ENCODE results near the gene ATP4B.

The ATP4B gene

DNA sequence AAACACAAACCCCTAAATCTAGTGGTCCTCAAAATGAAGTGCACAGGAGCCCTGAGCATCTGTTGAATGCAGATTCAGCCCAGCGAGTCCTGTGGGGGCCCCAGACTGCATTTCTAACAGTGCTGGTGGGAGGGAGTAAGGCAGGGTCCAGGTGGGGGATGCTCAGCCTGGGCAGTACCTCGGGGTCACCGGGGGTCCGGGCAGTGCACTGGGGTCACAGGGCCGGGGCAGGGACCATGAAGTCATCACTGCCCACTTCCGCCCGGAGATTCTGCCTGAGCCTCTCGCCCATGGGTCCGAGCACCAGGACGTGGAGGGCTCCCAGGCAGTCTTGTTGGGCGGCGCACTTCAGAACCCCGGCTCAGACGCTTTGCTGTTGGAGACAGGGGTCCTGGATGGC is 838 bp upstream of the ATP4B start:
- in situ Hi-C loops (cut with MboI; ENCODE audit: low pct_unique_long_range_greater_than_20kb, low sequenced_read_pairs), result no loop called here
- no peak for DNase-seq

DNA sequence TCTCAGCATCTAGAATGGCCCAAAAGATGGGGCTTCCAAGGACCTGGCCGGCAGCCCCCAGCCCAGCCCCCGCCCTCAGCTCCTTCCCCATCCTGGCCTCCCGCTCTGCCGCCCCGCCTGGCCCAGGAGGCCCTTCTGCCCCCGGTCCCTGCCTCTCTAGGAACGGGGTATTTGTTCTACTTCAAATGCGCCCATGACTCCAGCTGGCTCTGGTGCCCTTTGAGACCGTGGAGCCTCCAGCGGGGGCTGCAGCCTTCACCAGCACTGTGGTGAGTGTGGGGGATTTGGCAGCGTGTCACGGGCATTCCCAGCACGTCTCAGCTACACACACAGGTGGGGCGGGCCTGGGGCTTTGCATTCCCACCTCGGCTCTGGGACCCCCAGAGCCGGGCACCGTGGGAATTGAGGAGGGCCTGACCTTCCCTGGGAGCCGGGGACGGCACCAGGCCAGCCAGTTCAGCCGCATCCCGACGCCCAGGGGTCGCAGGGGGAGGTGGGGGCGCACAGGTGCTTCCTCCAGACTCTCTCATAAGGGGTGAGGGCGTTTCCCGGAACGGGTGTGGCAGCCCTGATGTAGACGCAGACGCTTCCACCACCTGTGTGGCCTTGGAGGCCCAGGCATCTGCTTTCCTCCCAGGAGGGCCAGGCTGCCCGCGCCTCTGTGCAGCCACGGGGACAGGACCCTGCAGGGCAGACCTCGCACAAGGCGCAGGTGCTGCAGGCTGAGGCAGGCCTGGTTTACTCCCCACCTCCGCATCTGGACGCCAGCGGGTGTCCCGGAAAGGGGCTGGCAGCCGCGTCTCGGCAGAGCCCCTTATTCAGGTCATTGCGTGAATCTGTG is 947 bp downstream of the ATP4B start:
- DNase-seq, result no peak
- in situ Hi-C loops (cut with MboI; ENCODE audit: low pct_unique_long_range_greater_than_20kb, low sequenced_read_pairs), result no loop called here

DNA sequence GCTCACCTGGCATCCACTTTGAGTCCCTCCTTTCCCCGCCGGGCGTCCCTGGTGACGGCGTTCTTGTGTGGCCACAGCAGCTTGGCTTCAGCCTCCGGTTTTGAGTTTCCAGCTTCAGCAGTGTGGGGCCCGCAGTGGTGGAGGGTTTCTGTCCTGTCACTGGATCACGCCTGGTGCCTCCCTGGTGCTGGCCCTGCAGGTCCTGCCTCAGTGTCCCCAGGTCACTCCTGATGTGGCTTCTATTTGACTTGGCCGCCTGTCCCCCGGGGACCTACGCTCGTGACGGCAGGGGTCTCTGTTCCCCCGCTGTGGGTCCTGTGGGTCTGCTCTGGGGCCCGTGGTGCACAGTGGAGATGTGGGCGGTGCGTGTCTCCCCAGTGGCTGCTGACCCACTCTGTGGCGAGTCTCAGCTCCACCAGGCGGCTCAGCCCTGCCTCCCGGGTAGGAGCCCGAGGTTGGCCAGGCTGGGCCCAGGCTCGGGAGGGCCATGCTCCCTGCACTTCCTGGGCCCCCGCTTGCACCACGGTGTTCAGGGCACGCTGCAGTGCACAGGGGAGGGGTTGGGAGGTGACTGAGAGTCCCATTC is 1.9 kb downstream of the ATP4B start:
- in situ Hi-C loops (cut with MboI; ENCODE audit: low pct_unique_long_range_greater_than_20kb, low sequenced_read_pairs), result no loop called here
- no peak for DNase-seq

DNA sequence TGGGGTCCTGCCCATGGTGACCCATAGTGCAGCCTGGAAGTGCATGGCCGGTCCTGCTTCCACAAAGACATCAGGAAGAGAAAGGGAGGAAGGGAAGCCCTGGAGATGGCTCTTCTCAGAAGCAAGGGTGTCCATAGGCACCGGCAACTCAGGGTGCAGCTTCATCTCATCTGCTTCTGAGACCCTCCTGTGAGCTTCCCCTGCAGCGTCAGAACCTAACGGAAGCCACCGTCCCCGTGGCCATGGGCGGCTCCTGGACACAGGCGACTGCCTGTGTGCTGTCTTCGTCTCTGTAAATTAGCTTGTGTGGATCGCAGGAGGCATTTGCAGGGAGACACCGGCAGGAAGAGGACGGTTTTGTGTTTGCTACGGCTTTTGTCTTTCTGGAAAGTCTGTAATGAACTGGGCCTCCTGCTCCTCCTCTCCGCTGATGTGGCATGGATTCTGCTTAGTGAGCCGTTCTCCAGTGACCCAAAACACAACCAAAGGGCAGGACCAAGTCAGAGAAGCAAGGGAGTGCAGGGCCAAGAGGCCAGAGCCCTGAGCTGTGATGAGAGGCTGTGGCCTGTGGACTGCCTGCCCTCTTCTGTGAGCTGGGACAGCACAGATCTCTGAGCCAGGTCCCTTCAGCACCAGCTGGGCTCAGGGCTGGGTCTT is 2.5 kb downstream of the ATP4B start:
- in situ Hi-C loops (cut with MboI; ENCODE audit: low pct_unique_long_range_greater_than_20kb, low sequenced_read_pairs), result no loop called here
- DNase-seq, result no peak

DNA sequence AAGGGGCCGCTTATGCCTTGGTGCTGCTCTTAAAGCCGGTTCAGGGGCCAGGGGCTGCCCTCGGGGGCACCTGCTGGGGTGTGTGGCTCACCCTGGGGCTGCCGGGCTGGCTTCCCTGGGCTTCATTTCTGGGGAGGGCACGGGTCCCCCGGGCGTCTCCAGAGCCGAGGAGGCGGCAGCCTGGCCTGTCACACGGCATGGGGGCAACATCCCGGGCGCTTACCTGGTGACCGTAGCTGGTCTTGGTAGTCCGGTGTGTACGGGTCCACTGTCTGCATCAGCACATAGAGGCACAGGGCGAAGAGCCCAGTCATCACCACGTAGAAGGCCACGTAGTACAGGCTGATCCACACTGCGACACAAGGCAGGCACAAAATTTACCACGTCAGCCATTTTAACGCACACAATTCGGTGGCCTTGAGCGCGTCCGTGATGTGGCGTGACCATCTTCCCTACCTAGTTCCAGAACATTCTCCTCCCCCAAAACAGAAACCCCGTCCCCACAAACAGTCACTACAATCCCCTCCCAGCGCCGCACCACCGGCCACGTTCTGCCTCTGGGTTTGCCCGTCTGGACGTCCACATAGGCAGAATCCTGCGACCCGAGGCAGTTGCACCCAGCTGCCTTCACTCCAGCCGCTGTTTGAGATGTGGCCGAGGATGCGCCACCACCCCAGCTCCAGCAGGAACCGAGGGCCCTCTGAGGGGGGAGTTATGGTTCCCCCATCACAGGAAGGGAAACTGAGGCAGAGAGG is 3.2 kb downstream of the ATP4B start:
- DNase-seq, result no peak
- in situ Hi-C loops (cut with MboI; ENCODE audit: low pct_unique_long_range_greater_than_20kb, low sequenced_read_pairs), result no loop called here

DNA sequence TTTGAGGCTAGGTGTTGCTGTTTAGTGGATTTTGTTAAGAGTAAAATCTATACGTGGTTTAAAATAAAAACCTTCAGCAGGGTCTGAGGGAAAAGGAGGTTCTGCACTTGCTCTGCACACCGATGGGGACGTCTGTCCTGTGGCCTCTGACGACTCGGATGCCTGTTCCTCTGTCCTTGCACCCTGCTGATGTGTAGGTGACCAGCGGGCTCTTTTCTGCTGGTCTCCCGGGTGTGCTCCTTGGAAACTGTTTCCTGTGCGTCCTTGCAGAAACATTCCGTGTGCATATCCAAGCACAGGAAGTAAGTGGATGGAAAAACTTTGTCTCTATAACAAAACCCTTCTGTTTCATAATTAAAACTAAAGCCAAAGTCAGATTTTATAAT is 3.8 kb downstream of the ATP4B start:
- in situ Hi-C loops (cut with MboI; ENCODE audit: low pct_unique_long_range_greater_than_20kb, low sequenced_read_pairs), result no loop called here
- DNase-seq, result no peak

DNA sequence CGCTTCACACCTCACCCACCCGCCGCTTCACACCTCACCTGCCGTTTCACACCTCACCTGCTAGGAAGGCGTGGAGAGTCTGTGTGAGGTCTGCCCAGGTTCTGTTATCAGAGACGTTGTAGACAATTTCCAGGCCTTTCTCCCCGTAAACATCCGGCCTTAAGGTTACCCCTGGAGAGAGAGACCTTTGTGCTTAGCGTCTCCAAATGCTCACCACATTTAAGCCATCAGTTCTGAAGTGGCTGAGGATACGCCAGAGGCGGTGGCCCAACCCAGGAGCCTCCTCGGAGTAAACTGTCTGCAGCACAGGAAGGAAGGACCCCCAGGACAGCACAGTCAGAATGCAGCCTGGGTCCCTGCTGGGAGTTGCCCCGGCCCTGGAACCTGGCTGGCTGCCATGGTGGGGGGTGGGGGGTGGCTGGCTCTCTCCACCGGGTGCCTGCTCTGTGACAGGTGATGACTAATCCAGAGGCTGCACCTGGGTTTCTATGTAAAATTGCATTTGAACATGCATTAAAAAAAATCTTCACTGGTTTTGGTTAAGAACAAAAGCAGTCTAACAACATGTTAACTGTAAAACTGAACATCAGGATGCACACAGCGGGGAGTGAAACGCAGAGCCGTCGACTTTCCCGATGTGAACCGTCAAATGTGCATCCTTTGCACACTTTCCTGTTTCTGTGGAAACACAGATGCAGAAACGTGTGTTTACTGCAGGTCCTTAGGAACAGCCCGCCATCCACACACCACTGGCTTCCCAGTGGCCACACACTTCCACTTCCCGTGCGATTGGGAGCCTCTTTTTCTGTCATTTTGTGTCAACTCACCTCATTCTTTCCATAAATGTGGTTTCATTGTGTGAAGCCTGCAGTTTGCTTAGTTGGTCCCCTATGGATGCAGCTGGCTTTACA is 4.5 kb downstream of the ATP4B start:
- no peak for DNase-seq
- in situ Hi-C loops (cut with MboI; ENCODE audit: low pct_unique_long_range_greater_than_20kb, low sequenced_read_pairs), result no loop called here

DNA sequence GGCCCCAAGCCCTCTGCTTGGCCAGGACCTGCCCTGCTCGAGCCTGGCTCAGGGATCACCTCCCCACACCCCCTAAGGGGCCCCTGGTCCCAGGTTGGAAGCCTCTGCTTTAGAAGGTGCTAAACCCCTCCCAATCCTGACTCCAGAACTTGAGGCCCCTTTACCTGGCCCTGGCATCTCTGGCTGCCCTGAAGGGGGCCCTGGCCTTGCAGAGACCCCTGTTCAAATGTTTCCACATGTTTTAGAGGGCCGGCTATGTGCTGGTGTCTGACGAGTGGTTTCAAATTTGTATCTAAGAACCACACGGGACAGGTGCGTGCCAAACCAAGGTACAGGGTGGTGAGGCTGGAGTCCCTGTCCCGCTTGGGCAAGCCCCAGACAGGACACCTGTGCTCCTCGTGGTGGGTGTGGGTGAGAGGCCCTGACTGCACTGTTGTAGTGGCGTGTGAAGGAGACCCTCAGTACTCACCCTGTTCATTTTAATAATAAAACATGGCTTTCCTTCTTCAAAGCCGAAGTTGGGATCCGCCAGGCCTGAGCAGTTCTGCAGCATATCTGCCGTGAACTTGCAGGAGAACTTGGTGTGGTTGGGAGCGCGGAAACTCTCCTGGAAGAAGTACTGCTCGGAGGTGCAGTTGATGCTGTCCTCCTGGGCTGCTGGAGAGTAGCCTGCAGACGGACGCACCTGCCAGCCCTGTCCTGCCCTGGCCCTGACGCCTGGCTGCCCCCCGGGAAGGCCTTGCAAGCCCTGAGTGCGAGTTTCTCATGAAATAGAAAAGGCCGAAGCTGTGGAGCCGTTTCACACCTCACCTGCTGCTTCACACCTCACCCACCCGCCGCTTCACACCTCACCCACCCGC is 5.4 kb downstream of the ATP4B start:
- no peak for DNase-seq
- in situ Hi-C loops (cut with MboI; ENCODE audit: low pct_unique_long_range_greater_than_20kb, low sequenced_read_pairs), result no loop called here

DNA sequence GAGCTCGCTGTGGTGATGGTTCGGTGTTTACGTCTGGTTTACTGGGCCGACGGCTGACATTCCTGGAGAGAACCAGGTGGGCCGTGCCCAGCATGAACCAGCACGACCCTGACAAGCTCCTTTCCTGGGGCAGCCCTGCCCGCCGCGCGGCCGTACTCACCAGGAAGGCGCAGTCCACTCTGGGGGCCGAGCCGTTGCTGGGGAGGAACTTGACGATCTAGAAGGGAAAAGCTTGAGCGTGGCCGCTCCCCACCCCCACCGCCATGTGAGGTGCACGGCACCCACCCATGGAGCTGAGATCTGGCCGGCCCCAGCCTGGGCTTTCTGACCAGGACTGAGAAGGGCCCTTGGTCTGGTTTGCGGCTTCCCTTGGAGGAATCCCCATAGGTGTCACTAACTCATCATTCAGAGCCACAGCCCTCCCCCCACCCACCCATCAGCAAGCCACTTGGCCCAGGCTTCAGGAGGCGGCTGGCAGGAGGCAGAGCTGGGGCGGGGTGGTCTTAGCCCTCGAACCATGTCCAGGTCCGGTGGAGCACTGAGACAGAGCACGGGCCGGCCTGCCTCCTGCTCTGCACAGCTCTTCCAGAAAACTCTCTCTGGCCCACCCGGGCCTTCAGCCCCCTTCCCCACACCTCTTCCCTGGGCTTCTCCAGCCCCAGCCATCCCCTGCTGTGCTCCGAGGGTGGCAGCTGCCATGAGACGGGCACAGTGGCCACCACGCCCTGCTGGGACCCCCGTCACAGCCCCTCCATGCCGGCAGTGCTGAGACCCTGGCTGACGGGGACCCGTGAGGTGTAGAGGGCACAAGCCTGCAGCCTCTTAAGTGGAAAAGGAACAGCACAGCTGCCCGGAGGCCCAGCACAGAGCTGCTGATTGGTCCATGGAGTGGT is 6.2 kb downstream of the ATP4B start:
- DNase-seq, result no peak
- in situ Hi-C loops (cut with MboI; ENCODE audit: low pct_unique_long_range_greater_than_20kb, low sequenced_read_pairs), result no loop called here

DNA sequence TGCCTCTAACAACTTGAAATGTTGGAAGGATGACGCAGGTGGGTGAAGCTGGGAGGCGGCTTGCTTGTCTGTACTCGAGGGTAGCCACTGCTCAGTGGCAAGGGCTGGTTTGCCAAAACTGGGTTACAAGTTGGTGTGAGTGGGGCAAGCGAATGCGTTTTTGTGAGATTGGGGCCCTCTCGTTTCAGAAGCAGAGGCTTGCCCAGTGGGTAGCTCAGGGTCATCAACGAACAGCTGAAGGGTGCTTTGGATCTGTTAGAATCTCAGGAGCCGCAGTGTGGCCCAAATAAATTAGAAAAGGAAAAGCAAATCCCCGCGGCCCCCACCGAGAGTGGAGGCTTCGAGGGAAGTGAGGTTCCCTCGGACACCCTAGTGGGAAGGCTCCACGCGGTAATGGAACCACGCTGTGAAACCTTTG is 7.3 kb downstream of the ATP4B start:
- in situ Hi-C loops (cut with MboI; ENCODE audit: low pct_unique_long_range_greater_than_20kb, low sequenced_read_pairs), result no loop called here
- no peak for DNase-seq

DNA sequence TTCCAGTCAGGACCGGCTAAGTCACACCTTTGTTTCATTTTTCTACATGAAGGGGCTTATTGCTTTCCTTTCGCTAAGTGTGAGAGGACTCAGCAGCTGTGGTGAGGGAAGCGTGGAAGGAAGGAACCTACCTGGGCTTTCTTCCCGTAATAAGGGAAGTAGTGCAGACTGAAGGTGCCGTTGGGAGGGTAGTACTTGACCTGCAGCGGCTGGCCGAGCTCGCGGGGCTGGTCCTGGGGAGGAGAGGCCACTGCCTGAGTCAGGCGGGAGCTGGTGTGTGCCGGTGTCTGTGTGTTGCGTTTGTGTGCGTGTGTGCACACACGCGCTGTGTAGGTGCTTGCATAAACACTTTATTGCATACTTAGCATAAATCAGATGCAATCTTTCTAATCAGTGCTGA is 7.7 kb downstream of the ATP4B start:
- DNase-seq, result no peak
- in situ Hi-C loops (cut with MboI; ENCODE audit: low pct_unique_long_range_greater_than_20kb, low sequenced_read_pairs), result no loop called here

DNA sequence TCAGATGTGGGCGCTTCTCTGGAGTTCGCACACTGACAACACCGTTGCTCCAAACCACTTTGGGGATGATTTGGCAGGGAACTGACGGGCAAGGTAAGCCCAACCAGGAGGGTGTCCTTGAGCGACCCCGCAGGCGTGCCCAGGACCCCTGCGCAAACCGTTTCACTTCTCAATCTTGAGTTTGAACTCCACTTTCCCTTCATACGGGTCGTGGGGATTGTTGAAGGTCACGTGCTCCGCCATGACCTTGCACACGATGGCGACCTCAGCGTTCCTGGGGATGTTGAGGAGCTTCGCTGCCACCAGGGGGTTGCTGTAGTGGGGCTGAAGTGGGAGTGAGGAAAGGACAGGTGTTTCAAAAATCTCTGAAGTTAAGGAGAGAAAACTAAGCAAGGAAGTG is 8.8 kb downstream of the ATP4B start:
- no peak for DNase-seq
- in situ Hi-C loops (cut with MboI; ENCODE audit: low pct_unique_long_range_greater_than_20kb, low sequenced_read_pairs), result no loop called here

DNA sequence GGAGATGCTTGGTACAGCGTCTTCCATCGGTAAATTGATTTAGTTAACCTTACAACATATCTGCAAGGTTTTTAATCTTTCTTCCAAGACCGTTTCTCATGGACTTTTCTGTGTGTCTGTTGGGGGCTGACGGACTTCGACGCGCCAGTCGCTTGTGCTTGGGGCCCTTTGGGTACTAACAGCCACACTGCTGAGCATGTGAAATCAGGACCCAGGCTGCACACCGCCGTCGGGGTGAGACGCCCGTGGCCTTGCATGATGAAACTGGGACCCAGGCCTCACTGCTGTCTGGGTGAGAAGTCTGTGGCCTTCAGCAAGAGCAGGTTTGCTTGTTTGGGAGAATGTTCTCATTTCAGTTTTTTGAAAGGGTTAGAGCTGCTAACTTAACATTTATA is 9.8 kb downstream of the ATP4B start:
- DNase-seq, result no peak
- in situ Hi-C loops (cut with MboI; ENCODE audit: low pct_unique_long_range_greater_than_20kb, low sequenced_read_pairs), result no loop called here

DNA sequence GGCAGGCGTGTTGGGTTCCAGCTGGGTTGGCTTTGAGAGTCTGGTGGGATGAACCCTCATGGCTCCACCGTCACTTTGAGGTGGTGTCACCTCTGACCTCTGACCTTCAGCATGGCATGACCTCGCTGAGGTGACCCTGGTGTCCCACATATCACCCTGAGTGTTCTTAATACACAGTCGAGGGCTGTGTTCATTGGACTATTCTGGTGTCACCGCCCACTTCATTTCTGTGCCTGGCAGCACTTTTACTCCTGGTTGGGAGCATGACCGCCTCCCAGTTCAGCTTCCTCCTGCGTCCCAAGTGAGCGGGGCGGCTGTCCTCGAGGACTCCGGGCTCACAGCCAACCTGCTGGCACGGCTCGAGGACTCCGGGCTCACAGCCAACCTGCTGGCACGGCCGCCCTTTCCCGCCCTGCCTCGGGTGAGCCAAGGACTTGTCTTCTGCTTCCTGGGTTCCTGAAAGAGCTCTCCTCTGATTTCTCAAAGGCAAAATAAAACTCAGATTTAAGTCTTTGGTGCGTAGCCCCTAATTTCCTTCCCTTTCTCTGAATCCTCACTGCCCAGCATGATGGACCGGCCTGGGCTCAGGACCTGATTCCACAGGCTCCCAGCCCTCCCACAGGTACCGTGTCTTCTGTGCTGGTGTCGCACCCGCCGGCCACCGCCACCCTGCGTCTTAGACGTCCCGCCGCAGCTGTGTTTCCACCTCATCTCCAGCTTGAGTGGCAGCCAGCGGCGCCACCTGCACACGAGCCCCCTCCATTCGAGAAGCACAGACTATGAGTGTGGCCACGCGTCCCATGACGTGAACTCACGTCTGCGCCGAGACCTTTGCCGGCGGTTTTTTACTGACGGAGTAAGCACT is 10.4 kb downstream of the ATP4B start:
- DNase-seq, result no peak
- in situ Hi-C loops (cut with MboI; ENCODE audit: low pct_unique_long_range_greater_than_20kb, low sequenced_read_pairs), result no loop called here

DNA sequence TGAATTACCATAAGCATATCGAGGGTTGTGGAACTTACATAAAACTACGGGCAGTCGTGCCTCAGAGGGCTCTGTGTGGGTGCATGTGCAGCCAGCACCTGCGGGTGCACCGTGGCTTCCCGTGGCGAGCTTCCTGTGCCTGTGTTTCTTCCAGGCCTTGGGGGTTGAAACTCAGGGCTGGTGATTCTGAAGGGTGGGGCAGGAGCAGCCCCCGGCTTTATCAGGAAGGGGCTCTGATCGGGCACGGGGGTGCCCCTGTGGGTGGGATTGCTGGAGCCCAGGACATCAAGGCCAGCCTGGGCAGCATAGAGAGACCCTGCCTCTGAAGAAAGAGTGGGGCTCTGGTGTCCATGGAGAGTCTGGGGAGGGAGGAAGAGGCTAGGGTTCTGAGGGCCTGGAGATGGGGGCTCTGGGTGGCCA is 11.1 kb downstream of the ATP4B start:
- DNase-seq, result no peak
- in situ Hi-C loops (cut with MboI; ENCODE audit: low pct_unique_long_range_greater_than_20kb, low sequenced_read_pairs), result no loop called here

DNA sequence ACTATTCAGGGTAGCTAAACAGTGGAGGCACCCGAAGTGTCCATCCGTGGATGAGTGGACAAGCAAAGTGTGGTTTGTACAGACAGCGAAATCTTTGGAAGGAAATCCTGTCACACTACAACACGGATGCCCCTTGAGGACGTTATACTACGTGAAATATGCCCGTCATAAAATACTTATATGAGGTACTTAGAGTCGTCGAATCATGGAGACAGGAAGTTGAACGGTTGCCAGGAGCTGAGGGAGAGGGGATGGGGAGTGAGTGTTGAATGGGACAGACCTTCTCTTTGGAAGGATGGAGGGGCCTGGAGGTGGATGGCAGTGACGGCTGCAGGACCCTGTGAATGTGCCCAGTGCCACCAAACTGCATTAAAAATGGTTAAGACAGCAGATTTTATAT is 11.6 kb downstream of the ATP4B start:
- no peak for DNase-seq
- in situ Hi-C loops (cut with MboI; ENCODE audit: low pct_unique_long_range_greater_than_20kb, low sequenced_read_pairs), result no loop called here

All from KBM-7 (cell line).